Medulla oblongata (tissue), 1 donor: ENCODE measurements around the gene TNFAIP2.

ENCODE experiments used
- DNase-seq: peaks from one replicate; pipeline ENCODE4 v3.0.0-alpha.2; 2015; ENCODE audit errors: extremely low spot score

Gene TNFAIP2, protein sequence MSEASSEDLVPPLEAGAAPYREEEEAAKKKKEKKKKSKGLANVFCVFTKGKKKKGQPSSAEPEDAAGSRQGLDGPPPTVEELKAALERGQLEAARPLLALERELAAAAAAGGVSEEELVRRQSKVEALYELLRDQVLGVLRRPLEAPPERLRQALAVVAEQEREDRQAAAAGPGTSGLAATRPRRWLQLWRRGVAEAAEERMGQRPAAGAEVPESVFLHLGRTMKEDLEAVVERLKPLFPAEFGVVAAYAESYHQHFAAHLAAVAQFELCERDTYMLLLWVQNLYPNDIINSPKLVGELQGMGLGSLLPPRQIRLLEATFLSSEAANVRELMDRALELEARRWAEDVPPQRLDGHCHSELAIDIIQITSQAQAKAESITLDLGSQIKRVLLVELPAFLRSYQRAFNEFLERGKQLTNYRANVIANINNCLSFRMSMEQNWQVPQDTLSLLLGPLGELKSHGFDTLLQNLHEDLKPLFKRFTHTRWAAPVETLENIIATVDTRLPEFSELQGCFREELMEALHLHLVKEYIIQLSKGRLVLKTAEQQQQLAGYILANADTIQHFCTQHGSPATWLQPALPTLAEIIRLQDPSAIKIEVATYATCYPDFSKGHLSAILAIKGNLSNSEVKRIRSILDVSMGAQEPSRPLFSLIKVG

DNA sequence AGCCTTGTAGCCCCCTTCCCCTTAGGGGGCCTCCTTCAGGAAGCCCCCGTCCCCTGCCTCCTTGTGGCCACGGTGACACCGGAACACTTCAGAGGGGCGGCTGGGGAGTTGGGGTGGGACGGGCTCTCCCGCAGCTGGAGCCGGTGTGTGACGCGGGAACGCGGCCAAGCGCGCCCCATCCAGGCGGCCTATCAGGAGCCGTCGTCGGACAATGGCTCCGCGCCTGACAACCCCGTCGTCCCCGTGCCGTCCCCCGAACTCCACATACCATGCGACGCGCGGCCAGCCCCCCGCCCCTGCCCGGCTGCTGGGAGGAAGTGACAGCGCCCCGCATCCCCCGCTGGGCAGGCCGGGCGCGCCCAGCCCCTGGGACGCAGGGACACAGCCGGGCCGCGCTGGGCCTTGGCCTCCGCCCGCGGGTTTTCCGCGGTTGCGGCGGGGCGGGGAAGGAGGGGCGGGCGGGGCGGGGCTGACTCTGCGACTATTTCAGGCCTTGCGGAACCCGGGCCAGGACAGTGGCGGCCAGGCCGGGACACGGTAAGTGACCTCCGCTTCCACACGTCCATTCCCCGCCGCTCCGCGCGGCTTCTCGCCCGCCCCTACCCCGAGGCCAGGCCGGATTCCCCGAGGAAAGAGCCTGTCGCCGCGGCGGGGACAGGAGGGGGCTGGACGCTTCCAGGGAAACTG is at the start of gene TNFAIP2:
Gene TNFAIP2 (plus strand): TSS at position 515 of the 687 bp plus-strand sequence. CDS start 2,997 bp downstream, outside the sequence.
- peak; percentile 10 for DNase-seq

- DNase-seq = no peak
Observed at GRCh38 chr14:103073876-103074728, 49.2 kb upstream of the TNFAIP2 start.

- DNase-seq = no peak
Observed at GRCh38 chr14:103074729-103075367, 48.4 kb upstream of the TNFAIP2 start.

DNA sequence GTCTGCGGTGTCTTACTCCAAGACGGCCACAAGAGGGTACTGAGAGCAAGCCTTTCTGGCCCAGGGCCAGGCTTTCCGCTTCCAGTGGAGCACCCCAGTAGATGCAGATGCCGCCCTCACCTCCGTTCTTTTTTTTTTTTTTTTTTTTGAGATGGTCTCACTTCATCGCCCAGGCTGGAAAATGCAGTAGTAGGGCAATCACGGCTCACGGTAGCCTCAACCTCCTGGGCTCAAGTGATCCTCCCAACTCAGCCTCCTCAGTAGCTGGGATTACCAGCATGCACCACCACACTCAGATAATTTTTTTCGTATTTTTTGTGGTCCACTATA is 44.9 kb upstream of the TNFAIP2 start:
- DNase-seq = peak; percentile 88

GRCh38 chr14:103078860-103079587 is 44.2 kb upstream of the TNFAIP2 start:
- DNase-seq = no peak

DNA sequence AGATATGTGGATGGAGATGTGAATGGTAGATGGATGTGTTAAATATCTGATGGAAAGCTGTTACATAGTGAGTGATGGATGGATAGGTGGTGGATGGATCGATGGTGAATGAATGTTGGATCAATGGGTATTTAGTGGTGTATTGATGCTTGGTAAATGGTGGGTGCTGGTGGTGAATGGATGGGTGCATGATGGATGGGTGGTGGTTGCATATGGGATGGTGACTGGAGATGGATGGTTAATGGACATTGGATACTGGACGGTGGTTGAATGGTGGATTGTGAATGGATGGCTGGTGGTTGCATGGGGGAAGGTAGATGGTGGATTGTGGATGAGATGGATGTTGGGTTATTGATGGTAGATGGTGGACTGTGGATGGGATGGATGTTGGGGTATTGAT is 41.3 kb upstream of the TNFAIP2 start:
- no peak for DNase-seq

- no peak for DNase-seq
Observed at GRCh38 chr14:103084021-103084919, 39.0 kb upstream of the TNFAIP2 start, which contains the start of gene LBHD2. Gene LBHD2 (plus strand): TSS chr14:103084210. CDS start chr14:103086013, 1,803 bp downstream.

- DNase-seq = no peak
Observed at GRCh38 chr14:103085106-103086091, 37.9 kb upstream of the TNFAIP2 start.

- no peak for DNase-seq
Observed at GRCh38 chr14:103086771-103087342, 36.4 kb upstream of the TNFAIP2 start.

- no peak for DNase-seq
Observed at GRCh38 chr14:103087343-103087835, 35.9 kb upstream of the TNFAIP2 start.

DNA sequence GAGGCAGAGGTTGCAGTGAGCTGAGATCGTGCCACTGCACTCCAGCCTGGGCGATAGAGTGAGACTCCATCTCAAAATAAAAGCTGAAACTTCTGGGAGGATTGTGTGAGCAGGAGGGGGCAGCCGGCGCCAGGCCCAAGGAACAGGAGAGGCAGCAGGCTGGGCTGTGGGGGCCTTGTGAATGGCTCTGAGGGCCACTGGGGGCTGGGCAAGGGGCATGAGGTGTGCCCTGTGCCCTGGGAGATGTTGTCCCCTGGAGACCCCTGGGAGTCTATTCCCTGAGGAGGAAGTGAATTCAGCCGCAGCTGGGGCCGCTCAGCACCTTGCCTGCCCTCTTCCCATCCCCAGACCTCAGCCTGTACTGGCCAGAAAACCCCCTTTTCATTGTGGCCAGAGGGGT is 34.3 kb upstream of the TNFAIP2 start:
- DNase-seq = no peak

- DNase-seq = no peak
Observed at GRCh38 chr14:103089386-103090335, 33.6 kb upstream of the TNFAIP2 start.

DNA sequence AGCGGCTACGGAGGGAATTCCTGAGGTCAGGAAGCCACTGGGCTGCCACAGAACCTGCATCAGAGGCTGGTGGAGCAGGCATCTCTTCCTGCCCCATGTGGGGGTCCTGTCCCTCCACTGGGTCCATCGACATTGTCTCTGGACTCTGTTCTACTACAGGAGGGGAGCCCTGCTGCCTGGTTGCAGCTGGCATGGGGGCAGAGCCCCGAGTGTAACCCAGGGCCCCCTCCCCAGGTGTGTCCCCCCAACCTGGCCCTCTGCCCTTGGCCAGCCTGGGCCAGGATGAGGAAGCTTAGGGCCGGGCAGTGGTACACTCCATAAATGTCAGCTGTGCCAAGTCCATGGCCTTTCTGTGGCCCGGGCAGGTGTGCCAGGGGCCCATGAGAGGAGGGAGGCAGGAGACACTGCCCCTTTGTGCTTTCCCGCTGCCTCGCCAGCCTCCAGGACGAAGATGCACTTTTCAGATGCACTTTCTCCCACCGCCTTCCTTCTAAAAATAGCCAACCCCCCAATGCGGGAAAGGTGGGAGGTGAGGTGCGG is 32.7 kb upstream of the TNFAIP2 start:
- DNase-seq = no peak

DNA sequence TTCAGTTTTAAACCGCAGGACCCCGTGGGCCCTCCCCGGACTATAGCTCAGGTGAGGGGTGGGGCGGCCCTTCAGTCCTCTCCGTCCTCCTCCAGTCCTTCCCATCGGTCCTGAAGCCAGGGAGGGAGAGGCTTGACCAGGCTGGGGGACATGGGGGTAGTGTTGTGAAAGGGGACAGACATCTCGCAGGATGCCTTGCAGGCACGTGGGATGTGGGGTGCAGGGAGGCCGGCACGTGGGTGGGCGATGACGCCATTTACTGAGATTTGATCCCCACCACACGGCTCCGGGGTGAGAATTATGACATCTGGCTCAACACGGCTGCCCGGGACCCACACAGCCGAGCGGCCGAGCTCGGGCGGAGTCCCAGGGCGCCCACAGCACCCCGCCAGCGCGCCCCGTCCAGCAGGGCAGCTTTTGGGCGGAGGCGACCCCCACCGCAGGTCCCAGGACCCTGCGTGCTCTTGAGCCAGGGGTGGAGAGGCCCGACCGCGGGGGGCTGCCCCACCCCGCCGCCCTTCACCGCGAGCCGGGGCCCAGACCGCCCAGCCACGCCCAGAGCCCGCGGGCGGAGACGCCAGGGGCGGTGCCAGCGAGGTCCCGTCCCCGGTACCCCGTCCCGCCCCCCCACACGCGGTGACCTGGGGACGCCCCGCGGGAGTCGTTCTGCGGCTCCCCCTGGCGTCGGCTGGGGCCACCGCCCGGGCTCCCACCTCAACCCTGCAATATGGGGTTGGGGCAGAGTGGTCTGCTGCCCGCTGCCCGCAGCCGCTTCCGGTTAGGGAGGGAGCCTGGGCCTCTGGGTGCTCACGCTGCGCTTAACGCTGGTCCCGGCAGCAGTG is 32.0 kb upstream of the TNFAIP2 start:
- DNase-seq = no peak

- no peak for DNase-seq
Observed at GRCh38 chr14:103091883-103092222, 31.4 kb upstream of the TNFAIP2 start.
